OCI-LY1 (cell line): ENCODE measurements around the gene ELN.

Experiments
- CTCF ChIP-seq: fragments of 200-600 bp; sonication (generic), shearing (Covaris generic); IDR thresholded peaks from 2 replicates; pipeline ENCODE4 v1.5.1; 2017; ENCODE audit warnings: mild to moderate bottlenecking, antibody characterized with exemption, low read length, moderate library complexity, mixed read lengths
- EZH2 ChIP-seq: fragments of 200-600 bp; sonication (generic), shearing (Covaris generic); IDR thresholded peaks from 2 replicates; pipeline ENCODE4 v1.8.0; 2017; ENCODE audit warnings: borderline replicate concordance, mixed run types, mild to moderate bottlenecking, antibody characterized with exemption, low read length, moderate library complexity, mixed read lengths

- no peak for TF ChIP-seq CTCF
- TF ChIP-seq EZH2, result no peak
These were observed 32.0 kb downstream of the ELN start for GRCh38 chr7:74059681-74060588.
